ENCODE data around the gene FBXO27. TPM values are rescaled to one million over a fixed set of nuclear protein-coding genes. Genes with fewer than 3 reads are reported as not detected.
A peak's percentile ranks its signal among the peaks of the same experiment; 100 is the strongest.
"Not testable (repeated sequence)": the region's sequence is repeated elsewhere in the genome, so short reads cannot be mapped to it uniquely, and the experiment has no call there.

Gene FBXO27
- total RNA-seq, 1 donor from 2014 or later = 3.7 TPM

DNA sequence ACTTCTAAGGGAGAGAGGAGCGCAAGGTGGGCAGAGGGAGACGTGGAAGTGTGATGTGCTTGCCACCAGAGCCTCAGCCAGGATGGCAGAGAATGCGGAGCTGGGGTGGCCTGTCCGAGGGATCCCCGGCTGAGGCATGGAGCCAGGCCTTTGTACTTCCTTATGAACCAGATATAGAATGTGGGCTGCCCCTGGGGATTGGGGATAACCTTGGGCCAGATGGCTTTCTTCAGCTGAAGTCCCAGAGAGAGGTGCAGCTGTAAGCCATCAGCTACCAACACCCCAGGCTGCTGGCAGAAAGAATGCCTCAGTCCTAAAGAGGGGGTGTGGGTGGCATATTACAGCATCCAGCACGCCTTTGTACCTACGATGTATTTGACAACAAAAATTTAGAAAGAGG, 31.3 kb downstream of the FBXO27 start:
- Histone ChIP-seq H3K36me3 (no peaks in the 10 kb centered on the region), H3K4me3 (no peak overlapping the region), H3K9me3 (no peaks in the 10 kb centered on the region), H3K27ac (no peak overlapping the region), H3K4me1 (no peaks in the 10 kb centered on the region), H3K27me3 (no peaks in the 10 kb centered on the region)
- no peak for DNase-seq (ENCODE audit: extremely low spot score in 2 of 2)
- intact Hi-C loops (cut with DNase I) = no loop called here
- no peak for TF ChIP-seq POLR2A (IDR thresholded peaks at IDR 0.05)

DNA sequence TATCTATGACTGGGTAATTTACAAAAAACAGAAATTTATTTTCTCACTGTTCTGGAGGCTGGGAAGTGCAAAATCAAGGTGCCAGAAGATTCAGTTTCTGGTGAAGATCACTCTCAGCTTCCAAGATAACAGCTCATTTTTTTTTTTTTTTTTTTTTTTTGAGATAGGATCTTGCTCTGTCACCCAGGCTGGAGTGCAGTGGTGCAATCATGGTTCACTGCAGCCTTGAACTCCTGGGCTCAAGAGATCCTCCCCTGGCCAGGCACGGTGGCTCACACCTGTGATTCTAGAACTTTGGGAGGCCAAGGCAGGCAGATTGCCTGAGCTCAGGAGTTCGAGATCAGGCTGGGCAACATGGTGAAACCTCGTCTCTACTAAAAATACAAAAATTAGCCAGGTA, 34.8 kb downstream of the FBXO27 start:
- H3K27ac ChIP-seq; intact Hi-C loops (cut with DNase I); H3K9me3 ChIP-seq; H3K27me3 ChIP-seq; H3K4me1 ChIP-seq; H3K4me3 ChIP-seq; H3K36me3 ChIP-seq; DNase-seq (ENCODE audit: extremely low spot score in 2 of 2): not testable (repeated sequence)

DNA sequence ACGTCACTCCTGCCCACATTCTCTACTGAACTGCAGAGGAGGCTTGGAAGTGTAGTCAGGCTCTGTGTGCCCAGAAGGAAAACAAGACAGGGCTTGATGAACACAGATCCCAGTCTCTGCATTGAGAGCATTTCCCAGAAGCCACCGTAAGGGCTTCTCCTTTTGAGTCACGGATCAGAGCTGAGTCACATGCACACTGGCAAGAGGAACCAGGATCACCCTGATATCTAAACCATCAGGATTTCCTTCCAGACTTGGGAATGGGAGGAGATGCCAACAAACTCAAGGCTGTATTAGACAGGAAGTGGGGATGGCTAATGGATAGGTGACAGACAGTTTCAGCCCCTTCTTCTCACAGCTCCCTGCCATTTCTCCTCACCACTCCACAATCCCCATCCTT, 39.1 kb downstream of the FBXO27 start:
- H3K27ac ChIP-seq = no peak overlapping the region
- intact Hi-C loops (cut with DNase I) = no loop called here

DNA sequence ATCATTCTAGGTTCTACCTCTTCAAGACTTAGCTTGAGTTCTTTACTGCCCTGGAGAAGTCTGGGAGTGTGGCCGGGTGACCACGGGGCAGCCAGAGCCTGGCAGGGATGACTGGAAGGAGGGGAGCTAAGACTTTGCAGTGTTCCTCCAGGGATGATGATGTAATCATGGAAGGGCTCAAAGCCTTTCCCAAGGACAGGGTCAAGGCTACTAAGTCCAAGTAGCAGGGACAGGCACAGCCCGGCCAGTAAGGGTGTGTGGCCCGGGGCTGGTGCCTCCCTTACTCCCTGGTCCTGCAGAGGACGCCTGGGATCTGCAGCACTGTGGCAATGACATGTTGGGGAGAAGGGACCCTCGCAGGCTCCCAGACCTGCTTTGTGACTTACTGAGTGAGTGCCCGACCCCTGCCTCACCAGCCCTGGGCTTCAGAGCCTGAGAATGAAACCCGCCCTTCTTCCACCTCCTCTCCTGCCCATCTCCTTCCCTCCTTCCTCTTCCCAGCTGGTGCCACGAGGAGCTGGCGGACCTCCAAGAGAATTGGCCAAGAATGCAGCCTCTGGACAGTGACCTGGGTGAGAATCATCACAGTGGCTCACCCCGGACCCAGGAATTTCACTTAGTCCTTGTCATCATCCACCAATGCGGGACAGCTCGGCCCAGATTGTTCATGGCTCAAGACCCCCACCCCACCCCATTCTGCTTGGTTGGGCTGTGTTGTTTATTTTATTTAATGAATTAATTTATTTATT, 41.2 kb downstream of the FBXO27 start:
- Histone ChIP-seq H3K4me1 (no peaks in the 10 kb centered on the region), H3K27ac (no peak overlapping the region), H3K9me3 (no peaks in the 10 kb centered on the region), H3K27me3 (no peaks in the 10 kb centered on the region), H3K36me3 (no peaks in the 10 kb centered on the region), H3K4me3 (no peak overlapping the region)
- DNase-seq (ENCODE audit: extremely low spot score in 2 of 2) = no peak
- TF ChIP-seq POLR2AphosphoS5 (IDR thresholded peaks at IDR 0.05; ENCODE audit: insufficient read depth in 1 of 2, low read depth in 1 of 2) (no peak), POLR2A (IDR thresholded peaks at IDR 0.05) (no peak)
- intact Hi-C loops (cut with DNase I) = no loop called here

More for the DNA sequence above, 39.1 kb downstream of the FBXO27 start:
- H3K36me3 ChIP-seq = no peaks in the 10 kb centered on the region
- no peak for DNase-seq (ENCODE audit: extremely low spot score in 2 of 2)
- no peaks in the 10 kb centered on the region for H3K9me3 ChIP-seq
- no peak overlapping the region for H3K4me3 ChIP-seq
- H3K27me3 ChIP-seq = no peaks in the 10 kb centered on the region
- no peaks in the 10 kb centered on the region for H3K4me1 ChIP-seq
- peak in 1 of 2 donors; percentile 61 for TF ChIP-seq POLR2AphosphoS5 (IDR thresholded peaks at IDR 0.05; ENCODE audit: insufficient read depth in 1 of 2, low read depth in 1 of 2)
- no peak for TF ChIP-seq CTCF (IDR thresholded peaks at IDR 0.05)

GRCh38 chr19:38989614-38990013, 42.7 kb downstream of the FBXO27 start:
- H3K4me3 ChIP-seq; intact Hi-C loops (cut with DNase I); H3K9me3 ChIP-seq; H3K4me1 ChIP-seq; H3K27ac ChIP-seq; H3K27me3 ChIP-seq; DNase-seq (ENCODE audit: extremely low spot score in 2 of 2); H3K36me3 ChIP-seq: not testable (repeated sequence)

DNA sequence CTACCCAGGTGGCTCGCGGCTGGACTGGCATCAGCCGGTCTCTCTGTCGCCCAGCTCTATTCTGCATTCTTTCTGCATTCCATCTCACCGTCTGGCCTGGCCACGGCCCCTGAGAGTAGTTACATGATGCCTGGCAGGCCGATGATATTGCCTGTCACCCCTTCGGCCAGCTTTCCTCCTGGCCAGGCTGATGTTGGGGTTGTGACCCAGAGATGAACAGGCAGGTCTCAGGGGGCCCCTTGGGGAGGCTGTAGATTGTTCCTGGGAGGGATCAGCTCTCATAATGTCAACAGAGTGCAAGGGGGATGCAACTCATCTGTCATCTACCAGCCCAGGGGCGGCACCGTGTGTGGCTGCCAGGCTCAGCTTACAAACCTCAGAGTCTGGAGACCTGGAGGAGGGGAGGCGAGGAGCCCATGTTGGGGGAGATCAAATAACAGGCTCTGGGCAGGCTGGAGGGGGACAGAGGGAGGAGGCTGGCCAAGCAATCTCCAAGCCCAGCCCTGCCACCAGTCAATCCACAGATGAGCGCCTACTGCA, 43.2 kb downstream of the FBXO27 start:
- no peak overlapping the region for H3K27ac ChIP-seq
- H3K36me3 ChIP-seq = no peaks in the 10 kb centered on the region
- H3K9me3 ChIP-seq = no peaks in the 10 kb centered on the region
- no peak overlapping the region for H3K4me3 ChIP-seq
- no peak for DNase-seq (ENCODE audit: extremely low spot score in 2 of 2)
- no peak for TF ChIP-seq POLR2A (IDR thresholded peaks at IDR 0.05)
- TF ChIP-seq CTCF (IDR thresholded peaks at IDR 0.05) = no peak
- TF ChIP-seq POLR2AphosphoS5 (IDR thresholded peaks at IDR 0.05; ENCODE audit: insufficient read depth in 1 of 2, low read depth in 1 of 2) = no peak
- H3K27me3 ChIP-seq = no peaks in the 10 kb centered on the region
- no peaks in the 10 kb centered on the region for H3K4me1 ChIP-seq
- intact Hi-C loops (cut with DNase I) = no loop called here

DNA sequence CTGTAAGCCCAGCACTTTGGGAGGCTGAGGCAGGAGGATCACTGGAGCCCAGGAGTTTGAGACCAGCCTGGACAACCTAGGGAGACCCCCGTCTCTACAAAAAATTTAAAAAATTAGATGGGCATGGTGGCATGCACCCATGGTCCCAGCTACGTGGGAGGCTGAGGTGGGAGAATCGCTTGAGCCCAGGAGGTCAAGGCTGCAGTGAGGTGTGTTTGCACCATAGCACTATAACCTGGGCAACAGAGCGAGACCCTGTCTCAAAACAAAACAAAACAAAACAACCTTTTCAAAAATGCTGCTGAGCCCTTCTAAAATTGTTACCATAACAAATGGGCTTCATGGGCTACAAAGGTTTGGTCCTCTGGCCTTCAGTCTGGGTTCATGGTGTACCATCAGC, 43.7 kb downstream of the FBXO27 start:
- H3K27ac ChIP-seq; H3K36me3 ChIP-seq; H3K27me3 ChIP-seq; intact Hi-C loops (cut with DNase I); H3K4me3 ChIP-seq; DNase-seq (ENCODE audit: extremely low spot score in 2 of 2); H3K9me3 ChIP-seq; H3K4me1 ChIP-seq: not testable (repeated sequence)

- H3K4me1 ChIP-seq; H3K27ac ChIP-seq; H3K4me3 ChIP-seq; DNase-seq (ENCODE audit: extremely low spot score in 2 of 2); intact Hi-C loops (cut with DNase I); H3K27me3 ChIP-seq; H3K9me3 ChIP-seq; H3K36me3 ChIP-seq: not testable (repeated sequence)
Observed at GRCh38 chr19:38987745-38988144, 44.6 kb downstream of the FBXO27 start.

Data from vagina (tissue), 2 donors.